Glomerular visceral epithelial cell (primary cell): ENCODE measurements around the gene OR10AD1.
"Not testable (repeated sequence)": the region's sequence is repeated elsewhere in the genome, so short reads cannot be mapped to it uniquely, and the experiment has no call there.

ENCODE experiments used
- DNase-seq: peaks from one replicate; pipeline ENCODE4 v3.0.0-alpha.2; 2016; ENCODE audit errors: extremely low spot score

Gene OR10AD1

GRCh38 chr12:48203192-48203591 is at the start of gene OR10AD1:
Gene OR10AD1, minus strand, starts transcription at chr12:48203292. Its CDS starts 0 bp downstream, at chr12:48203292.
- no peak for DNase-seq

- no peak for DNase-seq
These were observed 44.3 kb upstream of the OR10AD1 start for GRCh38 chr12:48247181-48247966.

GRCh38 chr12:48237162-48237561 is 34.1 kb upstream of the OR10AD1 start:
- no peak for DNase-seq

- DNase-seq, result no peak
These were observed 32.8 kb upstream of the OR10AD1 start for GRCh38 chr12:48235796-48236333.

GRCh38 chr12:48231169-48231958 is 28.3 kb upstream of the OR10AD1 start:
- not testable (repeated sequence) for DNase-seq

- DNase-seq, result not testable (repeated sequence)
These were observed 21.4 kb upstream of the OR10AD1 start for GRCh38 chr12:48224533-48224932.

GRCh38 chr12:48221645-48222044 is 18.6 kb upstream of the OR10AD1 start:
- no peak for DNase-seq

- DNase-seq, result no peak
These were observed 17.6 kb upstream of the OR10AD1 start for GRCh38 chr12:48220701-48221100.

GRCh38 chr12:48219631-48220030 is 16.5 kb upstream of the OR10AD1 start:
- no peak for DNase-seq

GRCh38 chr12:48216785-48217184 is 13.7 kb upstream of the OR10AD1 start:
- DNase-seq, result no peak

- not testable (repeated sequence) for DNase-seq
These were observed 6.4 kb upstream of the OR10AD1 start for GRCh38 chr12:48209495-48209894.

GRCh38 chr12:48202766-48203165 is 326 bp downstream of the OR10AD1 start:
- no peak for DNase-seq

GRCh38 chr12:48201516-48201915 is 1.6 kb downstream of the OR10AD1 start:
- no peak for DNase-seq

GRCh38 chr12:48201091-48201490 is 2.0 kb downstream of the OR10AD1 start:
- no peak for DNase-seq

GRCh38 chr12:48199774-48200221 is 3.3 kb downstream of the OR10AD1 start:
- no peak for DNase-seq

GRCh38 chr12:48198985-48199384 is 4.1 kb downstream of the OR10AD1 start:
- DNase-seq, result no peak

- no peak for DNase-seq
These were observed 4.5 kb downstream of the OR10AD1 start for GRCh38 chr12:48198672-48198971.

GRCh38 chr12:48197971-48198671 is 5.0 kb downstream of the OR10AD1 start:
- peak; percentile 81 for DNase-seq

- peak; percentile 8 for DNase-seq
These were observed 5.5 kb downstream of the OR10AD1 start for GRCh38 chr12:48197549-48197970.

GRCh38 chr12:48194799-48195201 is 8.3 kb downstream of the OR10AD1 start:
- no peak for DNase-seq

- DNase-seq, result no peak
These were observed 9.5 kb downstream of the OR10AD1 start for GRCh38 chr12:48193623-48194022.

- DNase-seq, result no peak
These were observed 10.2 kb downstream of the OR10AD1 start for GRCh38 chr12:48192861-48193260.
